AG09309 (cell line): ENCODE measurements around the gene VSTM4.

Source experiments
- DNase-seq: peaks from one replicate; pipeline ENCODE4 v3.0.0-alpha.2; 2010; ENCODE audit warnings: low read depth
- H3K4me3 ChIP-seq: 2 replicates; pipeline ENCODE4 v1.5.1; 2011; ENCODE audit warnings: mild to moderate bottlenecking, low read depth, low read length, moderate library complexity; ENCODE audit not compliant: control insufficient read depth
- TF ChIP-seq, protein P1 (sequence below): IDR thresholded peaks from 2 replicates; pipeline ENCODE4 v1.5.1; 2011; ENCODE audit warnings: mild to moderate bottlenecking, low read depth, low read length, inconsistent platforms; ENCODE audit not compliant: insufficient read depth, control insufficient read depth; ENCODE audit errors: missing control alignments

The VSTM4 gene

GRCh38 chr10:48974510-48975156 is 140.7 kb downstream of the VSTM4 start:
- DNase-seq = no peak
- TF ChIP-seq, protein P1, sequence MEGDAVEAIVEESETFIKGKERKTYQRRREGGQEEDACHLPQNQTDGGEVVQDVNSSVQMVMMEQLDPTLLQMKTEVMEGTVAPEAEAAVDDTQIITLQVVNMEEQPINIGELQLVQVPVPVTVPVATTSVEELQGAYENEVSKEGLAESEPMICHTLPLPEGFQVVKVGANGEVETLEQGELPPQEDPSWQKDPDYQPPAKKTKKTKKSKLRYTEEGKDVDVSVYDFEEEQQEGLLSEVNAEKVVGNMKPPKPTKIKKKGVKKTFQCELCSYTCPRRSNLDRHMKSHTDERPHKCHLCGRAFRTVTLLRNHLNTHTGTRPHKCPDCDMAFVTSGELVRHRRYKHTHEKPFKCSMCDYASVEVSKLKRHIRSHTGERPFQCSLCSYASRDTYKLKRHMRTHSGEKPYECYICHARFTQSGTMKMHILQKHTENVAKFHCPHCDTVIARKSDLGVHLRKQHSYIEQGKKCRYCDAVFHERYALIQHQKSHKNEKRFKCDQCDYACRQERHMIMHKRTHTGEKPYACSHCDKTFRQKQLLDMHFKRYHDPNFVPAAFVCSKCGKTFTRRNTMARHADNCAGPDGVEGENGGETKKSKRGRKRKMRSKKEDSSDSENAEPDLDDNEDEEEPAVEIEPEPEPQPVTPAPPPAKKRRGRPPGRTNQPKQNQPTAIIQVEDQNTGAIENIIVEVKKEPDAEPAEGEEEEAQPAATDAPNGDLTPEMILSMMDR = no peak

DNA sequence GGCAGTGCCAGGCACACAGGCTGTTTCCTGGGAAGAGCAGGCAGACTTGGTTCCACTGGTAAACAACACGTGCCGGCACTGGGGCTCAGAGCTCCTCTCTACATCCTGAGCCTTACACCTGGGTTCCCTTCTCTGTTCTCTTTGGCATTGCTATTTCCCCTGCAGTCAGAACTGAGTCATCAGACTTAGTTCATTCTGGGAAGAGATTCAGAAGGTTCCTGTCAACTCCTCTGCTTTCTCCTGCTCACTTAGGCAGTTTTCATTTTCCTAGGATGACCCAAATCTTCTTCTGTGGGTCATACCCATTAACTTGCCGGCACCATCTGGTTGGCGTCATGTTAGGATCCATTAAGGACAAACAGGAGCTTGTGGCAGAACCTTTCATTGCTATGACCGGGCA is 142.3 kb downstream of the VSTM4 start:
- DNase-seq = no peak

More at GRCh38 chr10:48974510-48975156, 140.7 kb downstream of the VSTM4 start:
- H3K4me3 ChIP-seq = no peak overlapping the region

DNA sequence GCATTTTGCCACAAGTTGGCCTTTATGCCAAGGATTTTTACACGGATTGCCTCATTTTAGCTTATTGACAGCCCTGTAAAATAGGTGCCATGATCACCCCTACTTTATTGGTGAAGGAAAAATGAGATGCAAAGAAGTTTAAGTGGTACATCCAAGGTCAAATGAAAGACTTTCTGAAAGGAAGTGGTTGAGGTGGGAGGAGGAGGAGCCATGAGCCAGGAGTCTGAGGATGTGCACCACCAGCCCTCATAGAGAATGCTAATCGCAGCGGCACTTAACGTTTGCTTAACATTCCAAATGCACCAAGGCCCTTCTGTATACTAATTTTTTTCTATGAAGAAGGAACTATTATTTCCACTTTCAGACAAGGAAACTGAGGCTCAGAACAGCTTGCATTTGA is 144.7 kb downstream of the VSTM4 start:
- TF ChIP-seq, protein P1 = no peak
- H3K4me3 ChIP-seq = no peak overlapping the region
- no peak for DNase-seq

More for the DNA sequence above, 142.3 kb downstream of the VSTM4 start:
- TF ChIP-seq, protein P1 = no peak
- no peak overlapping the region for H3K4me3 ChIP-seq

DNA sequence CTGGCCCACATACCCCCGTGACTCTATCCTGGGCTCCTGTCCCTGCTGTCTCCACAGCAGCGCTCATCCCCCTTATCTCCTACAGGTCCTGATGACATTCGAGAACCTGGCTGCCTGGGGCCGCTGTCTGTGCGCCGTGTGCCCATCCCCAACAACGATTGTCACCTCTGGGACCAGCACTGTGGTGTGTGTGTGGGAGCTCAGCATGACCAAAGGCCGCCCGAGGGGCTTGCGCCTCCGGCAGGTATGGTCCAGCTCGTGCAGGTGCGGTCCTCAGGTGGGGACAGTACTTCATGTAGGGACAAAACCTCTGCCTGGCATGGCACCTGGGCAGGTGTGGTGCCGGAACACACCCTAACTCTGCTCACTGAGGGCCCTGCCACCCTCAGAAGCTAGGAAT is 145.3 kb downstream of the VSTM4 start:
- TF ChIP-seq, protein P1 = no peak
- no peak overlapping the region for H3K4me3 ChIP-seq
- no peak for DNase-seq

- TF ChIP-seq, protein P1 = no peak
- H3K4me3 ChIP-seq = no peak overlapping the region
- no peak for DNase-seq
These were observed 147.3 kb downstream of the VSTM4 start for GRCh38 chr10:48968036-48968435.

GRCh38 chr10:48965460-48965859 is 149.9 kb downstream of the VSTM4 start:
- TF ChIP-seq, protein P1 = no peak
- no peak for DNase-seq
- H3K4me3 ChIP-seq = no peak overlapping the region
